Activated naive CD4-positive, alpha-beta T cell treated with anti-CD3 and anti-CD28 coated beads, Interleukin-2, amount 50 U/mL, for 24 hours (primary cell): ENCODE measurements around the gene KDM4B.
"Not testable (repeated sequence)": the region's sequence is repeated elsewhere in the genome, so short reads cannot be mapped to it uniquely, and the experiment has no call there.

Experiments
- H3K27ac Mint-ChIP-seq: one replicate; pipeline ENCODE4 v1.8.0; 2021; ENCODE audit warnings: mild to moderate bottlenecking, mixed read lengths
- H3K27me3 Mint-ChIP-seq: one replicate; pipeline ENCODE4 v1.8.0; 2021; ENCODE audit warnings: mixed read lengths
- H3K36me3 Mint-ChIP-seq: one replicate; pipeline ENCODE4 v1.8.0; 2021; ENCODE audit warnings: mixed read lengths
- H3K4me1 Mint-ChIP-seq: one replicate; pipeline ENCODE4 v1.8.0; 2021; ENCODE audit warnings: mixed read lengths
- H3K4me3 Mint-ChIP-seq: one replicate; pipeline ENCODE4 v1.8.0; 2021; ENCODE audit warnings: mild to moderate bottlenecking, mixed read lengths
- H3K9me3 Mint-ChIP-seq: one replicate; pipeline ENCODE4 v1.8.0; 2021; ENCODE audit warnings: mixed read lengths

KDM4B gene

DNA sequence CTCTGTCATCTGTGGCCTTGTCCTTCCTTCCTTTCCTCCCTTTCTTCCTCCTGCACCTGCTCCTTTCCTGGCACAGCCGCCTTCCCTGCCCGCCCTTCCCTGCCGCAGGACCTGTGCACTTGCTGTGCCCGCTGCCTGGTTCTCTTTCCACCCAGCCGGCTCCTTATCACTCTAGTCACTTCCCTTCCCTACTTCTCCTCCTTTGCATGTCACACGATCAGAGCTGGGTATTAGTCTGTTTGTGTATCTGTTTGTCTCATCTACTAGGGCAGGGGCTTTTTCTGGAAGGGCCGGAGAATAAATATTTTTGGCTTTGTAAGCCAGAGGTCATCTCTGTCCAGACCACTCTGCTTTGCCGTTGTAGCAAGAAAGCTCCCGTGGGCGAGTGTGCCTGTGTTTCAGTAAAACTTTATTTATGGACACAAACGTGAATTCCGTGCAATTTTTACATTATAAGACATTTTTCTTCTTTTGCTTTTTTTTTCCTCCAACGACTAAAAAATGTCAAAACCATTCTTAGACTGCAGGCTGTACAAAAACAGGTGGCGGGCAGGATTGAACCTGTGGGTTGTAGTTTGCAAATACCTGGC lies 6.1 kb downstream of the KDM4B start:
- Mint-ChIP-seq H3K4me3 (no peak overlapping the region), H3K27me3 (no peaks in the 10 kb centered on the region), H3K36me3 (no peaks in the 10 kb centered on the region), H3K4me1 (peaks cover 42% of the 10 kb centered on the region), H3K9me3 (no peaks in the 10 kb centered on the region), H3K27ac (no peak overlapping the region)

DNA sequence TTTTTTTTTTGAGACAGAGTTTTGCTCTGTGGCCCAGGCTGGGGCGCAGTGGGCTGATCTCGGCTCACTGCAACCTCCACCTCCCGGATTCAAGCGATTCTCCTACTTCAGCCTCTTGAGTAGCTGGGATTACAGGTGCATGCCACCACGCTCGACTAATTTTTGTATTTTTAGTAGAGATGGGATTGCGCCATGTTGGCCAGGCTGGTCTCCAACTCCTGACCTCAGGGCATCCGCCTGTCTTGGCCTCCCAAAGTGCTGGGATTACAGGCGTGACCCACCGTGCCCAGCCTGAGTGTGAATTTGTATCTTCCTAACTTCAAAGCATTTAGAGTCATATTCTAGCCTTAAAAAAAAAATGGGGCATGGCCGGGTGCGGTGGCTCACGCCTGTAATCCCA lies 6.7 kb downstream of the KDM4B start:
- not testable (repeated sequence) for H3K36me3 Mint-ChIP-seq, H3K4me3 Mint-ChIP-seq, H3K27me3 Mint-ChIP-seq, H3K9me3 Mint-ChIP-seq, H3K27ac Mint-ChIP-seq
- H3K4me1 Mint-ChIP-seq: peaks cover 36% of the 10 kb centered on the region

- Mint-ChIP-seq H3K9me3 (no peaks in the 10 kb centered on the region), H3K4me3 (no peak overlapping the region), H3K4me1 (peaks cover 25% of the 10 kb centered on the region), H3K27ac (no peak overlapping the region), H3K27me3 (no peaks in the 10 kb centered on the region), H3K36me3 (no peaks in the 10 kb centered on the region)
Observed at GRCh38 chr19:4976401-4977298, 7.7 kb downstream of the KDM4B start.

- Mint-ChIP-seq H3K4me3 (no peak overlapping the region), H3K27me3 (no peaks in the 10 kb centered on the region), H3K27ac (no peak overlapping the region), H3K36me3 (no peaks in the 10 kb centered on the region), H3K4me1 (peaks cover 20% of the 10 kb centered on the region), H3K9me3 (no peaks in the 10 kb centered on the region)
Observed at GRCh38 chr19:4977299-4978174, 8.6 kb downstream of the KDM4B start.

GRCh38 chr19:4979211-4979807 lies 10.4 kb downstream of the KDM4B start:
- Mint-ChIP-seq H3K27ac (no peak overlapping the region), H3K27me3 (no peaks in the 10 kb centered on the region), H3K9me3 (no peaks in the 10 kb centered on the region), H3K36me3 (no peaks in the 10 kb centered on the region), H3K4me1 (peaks cover 23% of the 10 kb centered on the region), H3K4me3 (no peak overlapping the region)

- no peak overlapping the region for H3K27ac Mint-ChIP-seq
- H3K27me3 Mint-ChIP-seq: no peaks in the 10 kb centered on the region
- no peaks in the 10 kb centered on the region for H3K36me3 Mint-ChIP-seq
- H3K4me1 Mint-ChIP-seq: peaks cover 19% of the 10 kb centered on the region
- H3K9me3 Mint-ChIP-seq: no peaks in the 10 kb centered on the region
- H3K4me3 Mint-ChIP-seq: no peak overlapping the region
Observed at GRCh38 chr19:4980067-4980466, 11.2 kb downstream of the KDM4B start.

DNA sequence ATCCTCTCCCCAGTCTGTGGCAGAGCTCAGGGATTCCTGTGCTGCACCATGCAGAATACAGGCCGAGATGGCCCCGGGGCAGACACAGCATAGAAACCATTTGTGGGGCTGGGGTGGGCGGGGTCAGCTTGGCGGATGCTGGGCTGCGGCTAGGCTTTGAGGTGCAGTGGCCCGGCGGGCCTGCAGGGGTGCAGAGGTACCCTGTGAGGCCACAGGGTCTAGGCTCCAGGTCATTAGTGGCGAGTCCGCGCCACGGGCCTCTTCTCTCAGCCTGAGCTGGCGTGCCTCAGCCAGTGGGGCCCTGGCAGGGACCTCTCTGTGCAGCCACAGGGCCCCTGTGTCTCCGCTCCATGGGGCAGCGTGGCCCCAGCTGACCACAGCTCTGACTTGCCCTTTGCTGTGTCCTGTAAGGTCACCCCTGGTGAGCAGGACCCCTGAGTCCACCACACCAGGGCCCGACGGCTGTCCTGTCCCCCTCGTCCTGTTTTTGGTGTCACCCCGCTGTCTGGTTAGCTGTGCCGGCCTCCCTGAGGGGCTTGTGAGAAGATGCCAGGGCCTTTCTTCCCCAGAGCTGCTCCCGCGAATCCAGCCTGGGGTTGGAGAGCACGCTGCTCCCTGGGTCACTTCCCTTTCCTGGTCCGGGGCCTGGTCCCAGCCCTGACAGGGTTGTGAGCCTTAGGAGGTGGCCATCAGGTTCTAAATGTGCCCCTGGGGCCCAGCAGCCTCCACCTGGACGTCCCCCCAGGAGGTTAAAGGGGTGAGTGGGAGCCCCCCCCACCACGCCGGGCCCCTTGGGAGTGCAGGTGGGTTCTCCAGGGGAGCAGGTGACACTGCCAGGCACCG lies 12.1 kb downstream of the KDM4B start:
- Mint-ChIP-seq H3K4me1 (peaks cover 20% of the 10 kb centered on the region), H3K27me3 (no peaks in the 10 kb centered on the region), H3K36me3 (no peaks in the 10 kb centered on the region), H3K9me3 (no peaks in the 10 kb centered on the region), H3K4me3 (no peak overlapping the region), H3K27ac (no peak overlapping the region)

GRCh38 chr19:4981681-4981958 lies 12.7 kb downstream of the KDM4B start:
- Mint-ChIP-seq H3K27me3 (no peaks in the 10 kb centered on the region), H3K27ac (no peak overlapping the region), H3K4me3 (no peak overlapping the region), H3K36me3 (no peaks in the 10 kb centered on the region), H3K9me3 (no peaks in the 10 kb centered on the region), H3K4me1 (peaks cover 20% of the 10 kb centered on the region)

- Mint-ChIP-seq H3K4me1 (peaks cover 20% of the 10 kb centered on the region), H3K36me3 (no peaks in the 10 kb centered on the region), H3K27ac (no peak overlapping the region), H3K27me3 (no peaks in the 10 kb centered on the region), H3K4me3 (no peak overlapping the region), H3K9me3 (no peaks in the 10 kb centered on the region)
Observed at GRCh38 chr19:4983346-4984105, 14.6 kb downstream of the KDM4B start.

DNA sequence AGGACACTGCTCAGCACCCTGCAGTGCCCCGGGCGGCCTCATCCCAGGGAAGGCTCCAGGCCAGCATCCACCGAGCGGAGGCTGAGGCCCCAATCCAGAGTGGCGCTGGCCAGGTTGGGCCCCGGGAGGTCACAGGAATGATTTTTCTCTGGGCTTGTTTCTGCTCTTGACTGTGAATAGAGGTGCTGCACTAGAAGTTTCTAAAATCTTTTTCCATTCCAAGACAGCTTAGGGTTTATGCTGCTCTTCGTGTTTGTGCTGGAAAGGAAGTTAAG lies 15.1 kb downstream of the KDM4B start:
- peaks cover 19% of the 10 kb centered on the region for H3K4me1 Mint-ChIP-seq
- no peaks in the 10 kb centered on the region for H3K36me3 Mint-ChIP-seq
- H3K4me3 Mint-ChIP-seq: no peak overlapping the region
- no peaks in the 10 kb centered on the region for H3K27me3 Mint-ChIP-seq
- H3K27ac Mint-ChIP-seq: no peak overlapping the region
- no peaks in the 10 kb centered on the region for H3K9me3 Mint-ChIP-seq

DNA sequence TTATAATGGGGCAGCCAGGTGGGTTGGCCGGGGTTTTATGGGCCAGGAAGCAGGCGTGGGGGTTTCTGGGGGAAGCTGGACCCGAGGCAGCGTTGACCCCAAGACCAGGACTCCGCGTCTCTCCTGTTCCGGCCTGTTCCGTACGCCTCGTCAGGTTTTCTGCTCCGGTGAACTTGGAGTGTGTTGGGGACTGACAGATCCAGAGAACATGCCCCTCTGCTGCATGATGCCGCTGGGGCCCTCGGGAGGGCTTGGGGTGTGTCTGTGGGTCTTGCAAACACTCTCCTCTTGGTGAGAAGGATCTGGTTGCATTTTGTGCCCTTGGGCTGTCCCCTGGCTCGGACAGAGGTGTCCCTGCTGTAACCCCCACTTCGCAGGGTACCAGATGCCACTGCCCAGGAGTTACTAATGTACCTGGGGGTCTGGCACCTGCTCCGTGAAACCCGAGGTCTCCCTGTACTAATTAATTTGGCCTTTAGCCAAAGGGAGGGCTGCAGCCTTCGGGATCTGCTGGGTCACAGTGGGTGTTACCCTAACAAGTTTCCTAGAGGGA lies 15.6 kb downstream of the KDM4B start:
- Mint-ChIP-seq H3K9me3 (no peaks in the 10 kb centered on the region), H3K27ac (no peak overlapping the region), H3K27me3 (no peaks in the 10 kb centered on the region)

DNA sequence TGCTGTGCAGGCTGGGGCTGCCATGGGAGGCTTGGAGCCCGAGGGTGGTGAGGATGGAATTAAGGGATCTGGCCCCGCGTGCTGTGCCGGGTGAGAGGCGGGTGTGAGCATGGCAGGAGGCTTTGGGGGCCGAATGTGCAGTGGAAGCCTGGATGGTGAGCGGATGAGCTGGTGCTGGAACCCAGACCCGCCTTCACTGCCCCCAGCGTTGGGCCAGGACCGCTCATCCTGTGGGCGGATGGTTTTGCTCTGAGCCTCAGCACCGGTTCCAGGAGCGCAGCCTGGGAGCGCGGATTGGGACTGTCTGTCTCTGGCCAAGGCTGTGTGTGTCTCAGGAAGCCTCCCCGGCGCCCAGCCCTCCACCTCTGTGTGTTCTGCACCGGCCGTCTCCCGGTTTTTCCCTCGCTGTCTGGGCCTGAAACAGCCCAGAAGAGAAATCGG lies 16.7 kb downstream of the KDM4B start:
- Mint-ChIP-seq H3K27me3 (no peaks in the 10 kb centered on the region), H3K9me3 (no peaks in the 10 kb centered on the region), H3K4me3 (no peak overlapping the region), H3K36me3 (no peaks in the 10 kb centered on the region), H3K4me1 (peaks cover 16% of the 10 kb centered on the region), H3K27ac (peak overlapping the region; percentile 30)

More for the DNA sequence above, 15.6 kb downstream of the KDM4B start:
- H3K4me3 Mint-ChIP-seq: no peak overlapping the region
- peaks cover 16% of the 10 kb centered on the region for H3K4me1 Mint-ChIP-seq
- H3K36me3 Mint-ChIP-seq: no peaks in the 10 kb centered on the region

- no peaks in the 10 kb centered on the region for H3K27me3 Mint-ChIP-seq
- H3K4me3 Mint-ChIP-seq: no peak overlapping the region
- H3K27ac Mint-ChIP-seq: no peak overlapping the region
- peaks cover 16% of the 10 kb centered on the region for H3K4me1 Mint-ChIP-seq
- no peaks in the 10 kb centered on the region for H3K36me3 Mint-ChIP-seq
- no peaks in the 10 kb centered on the region for H3K9me3 Mint-ChIP-seq
Observed at GRCh38 chr19:4986056-4986455, 17.1 kb downstream of the KDM4B start.

DNA sequence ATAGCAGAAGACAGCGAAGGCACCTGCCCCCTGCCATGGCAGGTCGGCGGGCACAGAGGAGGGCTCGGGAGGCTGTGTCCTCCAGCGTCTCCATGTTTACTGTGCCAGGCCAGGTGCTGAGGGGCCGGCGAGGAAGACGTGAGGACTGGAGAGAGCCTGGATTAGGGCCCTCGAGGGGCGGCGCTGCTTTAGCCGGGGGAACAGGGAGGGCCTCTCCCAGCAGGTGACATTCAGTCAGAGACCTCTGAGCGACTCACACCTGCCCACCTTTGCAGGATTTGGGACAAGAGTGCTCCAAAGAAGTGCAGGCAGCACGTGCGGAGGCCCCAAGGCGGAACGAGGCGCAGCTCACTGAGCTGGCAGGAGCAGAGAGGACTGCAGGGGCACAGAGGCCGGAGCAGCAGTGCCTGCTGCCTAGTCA lies 17.6 kb downstream of the KDM4B start:
- Mint-ChIP-seq H3K36me3 (peaks cover 1% of the 10 kb centered on the region), H3K9me3 (no peaks in the 10 kb centered on the region), H3K27me3 (no peaks in the 10 kb centered on the region), H3K4me3 (no peak overlapping the region), H3K27ac (no peak overlapping the region), H3K4me1 (peaks cover 16% of the 10 kb centered on the region)
